DMS53 treated with DMSO at 0.1 percent for 48 hours (cell line): ENCODE data around the gene CDK4.
"Not testable (repeated sequence)": the region's sequence is repeated elsewhere in the genome, so short reads cannot be mapped to it uniquely, and the experiment has no call there.

Experiments used
- DNase-seq: peaks from one replicate; lab custom pipeline; 2025; ENCODE audit not compliant: unreplicated experiment; lab: John Stamatoyannopoulos, UW

The CDK4 gene

DNA sequence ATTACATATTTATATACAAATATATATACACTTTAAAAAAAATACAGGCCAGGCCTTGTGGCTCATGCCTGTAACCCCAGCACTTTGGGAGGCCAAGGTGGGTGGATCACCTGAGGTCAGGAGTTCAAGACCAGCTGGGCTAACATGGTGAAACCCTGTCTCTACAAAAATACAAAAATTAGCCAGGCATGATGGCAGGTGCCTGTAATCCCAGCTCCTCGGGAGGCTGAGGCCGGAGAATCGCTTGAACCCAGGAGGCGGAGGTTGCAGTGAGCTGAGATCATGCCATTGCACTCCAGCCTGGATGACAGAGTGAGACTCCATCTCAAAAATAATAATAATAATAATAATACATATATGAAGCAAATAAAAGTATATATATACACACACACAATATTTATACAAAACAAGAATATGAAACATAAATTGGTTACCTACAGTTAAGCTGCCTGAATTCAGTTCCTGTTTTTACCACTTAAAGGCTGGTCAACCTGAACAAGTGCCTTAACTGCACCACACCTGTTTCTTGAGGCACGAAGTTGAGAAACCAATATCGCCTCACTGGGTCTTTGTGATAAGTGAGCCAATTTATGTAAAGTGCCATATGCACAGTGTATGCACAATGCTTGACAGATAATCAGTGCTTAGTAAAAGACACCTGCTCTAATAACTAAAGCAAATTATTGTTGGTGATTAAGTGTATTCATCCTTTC is 36.9 kb downstream of the CDK4 start:
- not testable (repeated sequence) for DNase-seq

DNA sequence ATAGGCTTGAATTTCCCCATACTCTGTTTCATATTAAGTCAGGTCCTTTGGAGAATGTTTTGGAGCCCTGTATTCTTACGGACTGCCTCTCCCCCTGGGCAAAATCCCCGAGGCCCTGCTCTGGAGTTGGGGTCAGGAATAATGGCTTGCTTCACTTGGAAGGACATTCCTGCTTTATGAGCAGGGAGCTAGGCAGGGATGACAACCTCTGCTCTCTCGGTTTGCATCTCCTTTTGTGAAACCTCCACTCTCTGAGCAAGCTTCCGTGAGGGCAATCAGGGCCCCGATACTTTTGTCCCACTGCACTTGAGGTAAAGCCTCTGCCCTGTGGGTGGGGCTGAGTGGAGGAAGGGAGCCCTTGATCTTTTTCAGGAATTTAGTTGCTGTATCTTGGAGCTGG is 38.9 kb downstream of the CDK4 start:
- DNase-seq = no peak

DNA sequence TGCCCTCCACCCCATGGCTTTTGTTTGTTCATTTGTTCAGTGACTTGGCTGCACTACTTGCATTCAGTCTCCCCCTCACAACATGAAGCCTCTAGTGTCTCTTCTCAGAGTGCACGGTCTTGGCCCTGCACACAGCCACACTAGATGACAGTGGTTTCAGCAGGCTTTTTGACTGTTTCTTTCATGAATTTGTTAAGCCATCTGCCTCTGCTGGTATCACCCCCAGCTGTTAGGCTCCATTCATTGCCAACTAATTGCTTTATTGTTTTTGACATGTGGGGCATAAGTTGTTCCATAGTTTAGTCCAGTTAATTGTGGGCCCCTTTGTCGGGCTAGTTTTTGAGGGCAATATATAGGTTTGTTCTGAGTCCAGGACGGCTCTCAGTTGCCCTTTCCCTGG is 39.4 kb downstream of the CDK4 start:
- no peak for DNase-seq

DNA sequence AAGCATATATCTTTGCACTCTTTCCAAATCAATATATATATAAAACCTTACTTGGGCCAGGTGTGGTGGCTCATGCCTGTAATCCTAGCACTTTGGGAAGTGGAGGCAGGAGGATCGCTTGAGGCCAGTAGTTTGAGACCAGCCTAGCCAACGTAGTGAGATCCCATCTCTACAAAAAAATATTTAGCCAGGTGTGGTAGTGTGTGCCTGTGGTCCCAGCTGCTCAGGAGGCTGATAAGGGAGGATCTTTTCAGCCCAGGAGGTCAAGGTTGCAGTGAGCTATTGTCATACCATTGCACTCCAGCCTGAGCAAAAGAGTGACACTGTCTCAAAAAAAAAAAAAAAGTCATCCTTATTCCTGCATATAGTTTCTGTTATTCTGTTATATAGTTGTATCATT is 43.8 kb downstream of the CDK4 start:
- DNase-seq = no peak

DNA sequence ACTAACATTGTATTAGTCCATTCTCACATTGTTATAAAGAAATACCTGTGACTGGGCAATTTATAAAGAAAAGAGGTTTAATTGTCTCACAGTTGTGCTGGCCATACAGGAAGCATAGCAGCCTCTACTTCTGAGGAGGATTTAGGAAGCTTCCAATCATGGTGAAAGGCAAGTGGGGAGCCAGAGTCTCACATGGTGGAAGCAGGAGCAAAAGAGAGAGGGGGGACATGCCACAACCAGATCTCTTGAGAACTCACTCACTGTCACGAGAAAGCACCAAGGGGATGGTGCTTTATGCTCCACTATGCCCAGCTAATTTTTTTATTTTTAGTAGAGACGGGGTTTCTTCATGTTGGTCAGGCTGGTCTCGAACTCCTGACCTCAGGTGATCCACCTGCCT is 44.9 kb downstream of the CDK4 start:
- no peak for DNase-seq

DNA sequence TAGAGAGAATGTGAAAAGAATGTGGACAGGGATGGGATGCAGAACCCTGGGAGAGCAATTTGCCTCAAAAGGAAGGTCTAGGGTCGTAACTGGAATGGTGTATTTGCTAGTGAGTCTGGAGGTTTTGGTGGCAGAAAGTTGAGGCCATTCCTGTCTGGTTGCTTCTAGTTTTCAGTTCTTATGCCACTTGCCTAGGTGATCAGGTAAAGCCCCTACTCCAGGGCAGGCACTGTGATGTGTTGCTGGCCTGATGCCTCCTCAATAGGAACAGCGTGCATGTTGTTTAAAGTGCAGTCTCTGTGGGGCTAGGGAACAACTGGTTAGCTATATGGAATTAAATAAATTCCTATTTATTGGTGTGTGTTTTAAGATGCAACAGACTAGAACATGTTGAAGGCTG is 51.8 kb downstream of the CDK4 start:
- no peak for DNase-seq

DNA sequence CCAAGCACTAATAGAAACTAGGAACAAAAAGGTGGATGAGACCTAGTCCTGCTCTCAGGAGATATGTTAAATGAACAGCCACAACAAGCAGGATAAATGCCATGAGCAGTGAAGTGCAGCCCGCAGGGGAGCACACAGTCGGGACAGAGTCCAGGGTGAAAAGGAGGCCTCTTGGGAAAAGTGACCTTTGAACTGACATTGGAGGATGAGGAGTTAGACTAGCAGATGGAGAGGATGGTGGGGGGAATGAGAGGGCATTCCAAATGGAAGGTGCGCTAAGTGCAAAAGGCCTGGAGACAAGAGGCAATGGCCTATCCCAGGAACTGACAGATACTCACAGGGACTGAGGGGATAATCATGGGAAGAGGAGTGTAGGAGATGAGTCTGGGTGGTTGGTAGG is 53.7 kb downstream of the CDK4 start:
- no peak for DNase-seq
